NT2/D1 (cell line): ENCODE results near the gene SARDH.

ENCODE experiments used
- SUZ12 ChIP-seq: IDR thresholded peaks from 2 replicates; pipeline ENCODE4 v1.6.1; 2011; ENCODE audit not compliant: insufficient read length, insufficient read depth; ENCODE audit errors: extremely low read depth
- YY1 ChIP-seq: IDR thresholded peaks from 2 replicates; pipeline ENCODE4 v1.6.1; 2011; ENCODE audit not compliant: insufficient read length, insufficient read depth
- ZNF274 ChIP-seq: IDR thresholded peaks from 2 replicates; pipeline ENCODE4 v1.6.1; 2011; ENCODE audit warnings: mild to moderate bottlenecking, low read depth, low read length

GRCh38 chr9:133787754-133788025 lies 49.5 kb upstream of the SARDH start:
- TF ChIP-seq SUZ12 (no peak), ZNF274 (no peak), YY1 (no peak)
